Measurements from ENCODE around the gene ATP1A2. TPM values are rescaled to one million over a fixed set of nuclear protein-coding genes. Genes with fewer than 3 reads are reported as not detected.

ATP1A2 gene
- total RNA-seq, 1 experiment from 2014 or later, result not detected

DNA sequence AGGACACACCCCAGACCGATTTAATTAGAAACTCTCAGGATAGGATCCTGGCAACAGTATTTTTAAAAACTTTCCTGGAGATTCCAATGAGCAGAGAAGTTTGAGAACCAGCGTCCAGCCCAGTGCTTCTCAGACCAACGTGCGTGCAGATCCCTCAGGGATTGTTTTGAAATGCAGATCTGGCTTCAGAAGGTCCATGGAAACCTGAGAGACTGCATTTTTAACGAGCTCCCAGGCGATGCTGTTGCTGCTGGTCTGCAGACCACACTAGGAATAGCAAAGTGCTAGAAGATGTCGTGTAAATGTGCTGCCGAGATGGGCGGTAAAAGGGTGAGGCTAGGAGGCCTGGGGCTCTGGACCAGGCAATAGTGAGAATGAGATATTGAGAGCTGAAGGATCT is 56.4 kb downstream of the ATP1A2 start:
- no peak for DNase-seq (ENCODE audit: low read depth)

DNA sequence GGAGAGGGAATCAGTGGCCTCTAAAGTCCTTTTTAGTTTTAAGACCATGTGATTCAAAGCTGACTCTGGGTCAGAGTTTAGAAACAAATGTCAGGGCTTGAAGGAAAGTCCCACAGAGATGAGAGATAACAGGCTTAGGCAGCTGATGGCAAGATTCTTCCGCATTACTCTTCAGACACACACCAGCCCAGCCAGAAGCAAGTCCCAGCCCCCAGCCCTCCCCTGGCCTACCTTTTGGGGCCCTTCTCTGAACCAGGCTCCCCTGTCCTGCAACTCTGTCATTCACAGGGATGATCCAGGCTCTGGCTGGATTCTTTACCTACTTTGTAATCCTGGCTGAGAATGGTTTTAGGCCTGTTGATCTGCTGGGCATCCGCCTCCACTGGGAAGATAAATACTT is 61.7 kb downstream of the ATP1A2 start:
- DNase-seq (ENCODE audit: low read depth), result no peak

DNA sequence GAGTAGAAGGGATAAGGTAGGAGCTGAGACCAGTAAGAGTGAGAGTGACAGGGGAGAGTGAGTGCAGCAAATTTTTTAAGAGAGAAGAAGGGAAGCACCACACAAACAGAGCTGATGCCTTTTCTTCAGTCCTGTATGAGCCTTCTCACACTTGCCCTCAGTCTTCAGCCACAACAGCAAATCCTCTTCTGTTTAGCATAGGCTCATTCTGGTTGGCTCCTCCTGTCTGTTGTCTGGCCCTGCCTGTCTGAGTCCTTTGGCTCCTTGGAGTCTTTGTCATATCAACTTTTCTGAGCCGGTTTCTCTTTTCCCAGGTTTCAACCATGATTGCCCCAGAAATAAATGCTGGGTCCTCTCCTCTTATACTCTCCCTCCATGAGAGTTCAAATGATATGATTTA is 62.1 kb downstream of the ATP1A2 start:
- DNase-seq (ENCODE audit: low read depth), result no peak

GRCh38 chr1:160178731-160179130 is 63.2 kb downstream of the ATP1A2 start:
- DNase-seq (ENCODE audit: low read depth), result no peak

DNA sequence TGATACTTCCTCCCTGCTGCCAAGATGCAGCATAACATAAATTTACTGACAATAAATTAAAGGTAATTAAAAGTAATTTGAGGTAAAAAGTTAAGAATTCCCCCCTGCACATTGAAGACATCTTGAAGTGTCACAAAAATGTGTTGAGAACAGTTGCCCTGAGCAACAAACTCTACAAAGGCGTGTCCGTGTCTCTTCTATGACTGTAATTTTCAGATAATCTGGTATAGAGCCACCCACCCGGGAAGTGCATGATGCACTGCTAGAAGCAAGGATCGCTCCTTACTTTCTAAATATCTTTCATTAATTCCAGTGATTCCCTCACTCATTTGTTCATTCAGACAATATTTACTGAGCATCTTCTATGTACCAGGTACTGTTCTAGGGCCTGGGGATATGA is 63.8 kb downstream of the ATP1A2 start:
- DNase-seq (ENCODE audit: low read depth), result no peak

DNA sequence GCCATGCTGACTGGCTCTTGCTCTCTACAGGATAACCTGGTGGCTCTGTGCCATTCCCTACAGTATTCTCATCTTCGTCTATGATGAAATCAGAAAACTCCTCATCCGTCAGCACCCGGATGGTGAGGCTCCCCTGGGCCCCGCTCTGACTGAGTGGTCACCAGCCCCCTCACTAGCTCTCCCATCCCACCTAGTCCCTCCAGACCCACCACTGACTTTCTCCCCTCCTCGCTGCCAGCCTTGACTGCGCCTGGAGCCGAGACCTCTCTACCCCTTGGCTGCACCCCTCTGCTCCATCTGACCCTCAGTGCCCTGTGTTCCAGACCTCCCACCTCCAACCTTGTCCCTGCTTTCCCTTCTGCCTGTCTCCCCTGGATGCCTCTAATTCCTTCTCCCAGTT is 70.7 kb downstream of the ATP1A2 start:
- DNase-seq (ENCODE audit: low read depth), result no peak

DNA sequence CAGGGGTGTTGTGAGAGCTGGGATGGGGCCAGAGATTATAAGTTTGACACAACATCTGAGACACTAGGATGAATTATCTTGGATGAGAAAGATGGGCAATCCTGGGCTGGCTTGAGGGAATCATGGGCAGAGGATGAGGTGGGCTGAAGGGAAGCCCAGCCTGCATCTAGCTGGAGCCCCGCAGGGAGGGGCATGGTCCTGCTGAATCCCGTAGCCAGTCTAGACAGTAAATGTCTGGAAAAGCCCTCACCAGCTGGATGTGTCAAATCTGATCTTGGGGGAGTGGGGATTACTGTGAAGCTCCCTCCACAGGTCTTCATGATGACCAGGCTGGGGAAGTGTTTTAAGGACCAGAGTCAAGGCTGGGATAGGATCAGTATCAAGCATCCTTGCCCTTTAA is 71.2 kb downstream of the ATP1A2 start:
- DNase-seq (ENCODE audit: low read depth), result no peak

- DNase-seq (ENCODE audit: low read depth), result no peak
Observed at GRCh38 chr1:160187407-160187806, 71.8 kb downstream of the ATP1A2 start.

- no peak for DNase-seq (ENCODE audit: low read depth)
Observed at GRCh38 chr1:160188341-160188740, 72.8 kb downstream of the ATP1A2 start.

DNA sequence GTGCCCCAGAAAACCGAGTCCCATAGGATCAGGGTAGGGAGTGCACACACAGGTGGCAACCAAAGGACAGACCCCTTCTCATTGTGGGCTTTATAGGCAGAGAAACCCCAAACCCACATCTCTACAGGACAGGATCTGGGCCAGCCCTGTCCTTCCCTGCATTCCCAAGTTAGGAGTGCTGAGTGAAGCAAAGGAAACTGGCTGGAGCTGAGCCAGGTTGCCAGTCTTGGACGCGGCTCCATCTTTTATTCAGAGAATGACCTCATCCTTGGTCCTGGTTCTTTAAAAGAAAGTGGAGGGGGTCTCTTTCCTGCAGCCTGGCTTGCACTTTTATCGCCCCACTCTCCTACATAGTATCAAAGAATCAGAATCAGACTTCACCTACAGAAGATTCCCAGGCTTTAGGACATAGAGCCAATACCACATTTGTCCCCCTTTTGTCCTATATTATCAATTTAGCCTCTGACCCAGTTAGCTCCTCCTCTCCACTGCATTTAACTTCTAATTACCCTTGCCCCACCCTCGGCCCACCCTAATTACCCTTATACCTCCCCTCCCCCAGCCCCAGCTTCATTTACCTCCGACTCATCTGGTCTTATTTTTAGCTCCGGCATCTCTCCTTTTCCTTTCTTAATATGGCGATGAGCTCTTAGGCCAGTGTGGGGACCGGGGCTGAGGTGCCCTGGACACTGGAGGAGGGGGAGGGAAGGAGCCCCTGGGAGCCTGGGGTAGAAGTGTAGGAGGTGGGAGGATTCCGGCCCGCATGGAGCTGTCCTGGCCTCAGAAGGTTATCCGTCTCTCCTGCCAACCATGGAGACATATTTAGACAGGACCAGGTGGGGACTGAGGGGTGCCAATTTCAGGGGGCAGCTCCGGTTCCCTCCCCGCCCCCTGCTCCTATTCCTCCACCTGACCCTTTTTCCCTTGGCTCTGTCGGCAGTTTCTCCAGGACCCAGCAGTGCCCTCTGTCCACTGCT is 74.4 kb downstream of the ATP1A2 start, which contains the start of gene CASQ1:
Gene CASQ1, plus strand, starts transcription at position 927 of the 977 bp plus-strand sequence. CDS start 177 bp downstream, outside the sequence.
- DNase-seq (ENCODE audit: low read depth), result peak; percentile 54

- no peak for DNase-seq (ENCODE audit: low read depth)
Observed at GRCh38 chr1:160191756-160192155, 76.2 kb downstream of the ATP1A2 start.

GRCh38 chr1:160192234-160192633 is 76.7 kb downstream of the ATP1A2 start:
- DNase-seq (ENCODE audit: low read depth), result no peak

Other genes with a start within 250 kb of the ATP1A2 start
- 0.46 and 1.7 TPM in 2 replicates for gene CFAP45, start 215.6 kb upstream of the ATP1A2 start, total RNA-seq (2014; rRNA removed; shearing (Covaris generic))
- gene TAGLN2, start 190.3 kb upstream of the ATP1A2 start, total RNA-seq (2014; rRNA removed; shearing (Covaris generic)), result 570 and 651 TPM in 2 replicates
- gene IGSF9, start 170.1 kb upstream of the ATP1A2 start, total RNA-seq (2014; rRNA removed; shearing (Covaris generic)), result 1.7 and 2.7 TPM in 2 replicates
- 0.77 TPM in 1 of 2 replicates, not detected in the other for gene SLAMF9, start 161.5 kb upstream of the ATP1A2 start, total RNA-seq (2014; rRNA removed; shearing (Covaris generic))
- gene PIGM, start 83.8 kb upstream of the ATP1A2 start, total RNA-seq (2014; rRNA removed; shearing (Covaris generic)), result 5.2 and 5.3 TPM in 2 replicates
- under 0.01 TPM in 1 of 2 replicates, not detected in the other for gene KCNJ10, start 45.6 kb upstream of the ATP1A2 start, total RNA-seq (2014; rRNA removed; shearing (Covaris generic))
- gene KCNJ9, start 34.2 kb upstream of the ATP1A2 start, total RNA-seq (2014; rRNA removed; shearing (Covaris generic)), result not detected in 2 replicates
- gene IGSF8, start 17.1 kb upstream of the ATP1A2 start, total RNA-seq (2014; rRNA removed; shearing (Covaris generic)), result 26.0 and 27.6 TPM in 2 replicates
- gene ATP1A4, start 35.8 kb downstream of the ATP1A2 start, total RNA-seq (2014; rRNA removed; shearing (Covaris generic)), result not detected in 2 replicates
- gene CASQ1, start 74.8 kb downstream of the ATP1A2 start, total RNA-seq (2014; rRNA removed; shearing (Covaris generic)), result not detected in 2 replicates
- gene PEA15, start 89.6 kb downstream of the ATP1A2 start, total RNA-seq (2014; rRNA removed; shearing (Covaris generic)), result 51.9 and 57.7 TPM in 2 replicates
- gene DCAF8, start 146.8 kb downstream of the ATP1A2 start, total RNA-seq (2014; rRNA removed; shearing (Covaris generic)), result 32.1 and 58.1 TPM in 2 replicates
- gene PEX19, start 169.4 kb downstream of the ATP1A2 start, total RNA-seq (2014; rRNA removed; shearing (Covaris generic)), result 70.1 and 90.3 TPM in 2 replicates
- 137 and 168 TPM in 2 replicates for gene COPA, start 227.5 kb downstream of the ATP1A2 start, total RNA-seq (2014; rRNA removed; shearing (Covaris generic))
- 35.0 and 52.0 TPM in 2 replicates for gene NCSTN, start 227.6 kb downstream of the ATP1A2 start, total RNA-seq (2014; rRNA removed; shearing (Covaris generic))